Mononuclear cell (primary cell): Measurements from ENCODE around the gene KRT24. TPM values are rescaled to one million over a fixed set of nuclear protein-coding genes. Genes with fewer than 3 reads are reported as not detected.

Experiments used
- H3K27me3 ChIP-seq: 2 replicates; pipeline ENCODE4 v1.6.0; 2011; ENCODE audit warnings: low read length, control low read depth; ENCODE audit not compliant: insufficient read depth
- H3K4me1 ChIP-seq: 2 replicates; pipeline ENCODE4 v1.5.1; 2011; ENCODE audit warnings: mild to moderate bottlenecking, low read length, control low read depth; ENCODE audit not compliant: insufficient read depth
- H3K4me3 ChIP-seq: 2 replicates; pipeline ENCODE4 v1.5.1; 2011; ENCODE audit warnings: mild to moderate bottlenecking, low read length, moderate library complexity
- H3K9me3 ChIP-seq: 2 replicates; pipeline ENCODE4 v1.5.1; 2011; ENCODE audit warnings: low read depth, mild to moderate bottlenecking, control low read depth, low read length
- total RNA-seq: library from RNA; depleted of rRNA; stranded (reverse); fragments of >200 nt; gene quantifications from one replicate; pipeline ENCODE4 v1.2.3, GENCODE V29; 2012

KRT24 gene
- total RNA-seq, 1 donor: not detected

DNA sequence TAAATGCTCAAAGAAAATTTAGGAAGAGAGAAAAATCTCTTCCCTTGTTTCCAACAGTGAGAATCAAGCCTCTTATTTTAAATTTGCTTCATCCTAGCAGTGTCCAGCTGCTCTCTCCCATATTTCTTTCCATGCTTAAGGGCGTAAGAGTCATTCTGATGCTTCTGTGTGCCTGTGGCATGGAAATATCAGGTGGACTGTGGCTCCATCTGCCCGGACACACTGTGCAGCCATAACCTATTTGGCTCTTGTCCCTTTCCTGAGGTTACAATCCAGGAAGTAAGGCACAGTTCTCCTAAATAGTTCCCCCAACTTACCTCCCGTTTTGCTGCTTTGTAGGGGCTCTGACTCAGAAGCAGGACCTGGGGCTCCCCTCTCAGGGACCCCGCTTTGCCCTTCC, 32.3 kb downstream of the KRT24 start:
- Histone ChIP-seq H3K4me3 (no peak overlapping the region), H3K4me1 (no peaks in the 10 kb centered on the region), H3K27me3 (peaks cover 33% of the 10 kb centered on the region), H3K9me3 (no peaks in the 10 kb centered on the region)

- no peaks in the 10 kb centered on the region for H3K9me3 ChIP-seq
- H3K27me3 ChIP-seq: peaks cover 60% of the 10 kb centered on the region
- H3K4me1 ChIP-seq: no peaks in the 10 kb centered on the region
- H3K4me3 ChIP-seq: no peak overlapping the region
Observed at GRCh38 chr17:40666331-40666730, 37.2 kb downstream of the KRT24 start.

DNA sequence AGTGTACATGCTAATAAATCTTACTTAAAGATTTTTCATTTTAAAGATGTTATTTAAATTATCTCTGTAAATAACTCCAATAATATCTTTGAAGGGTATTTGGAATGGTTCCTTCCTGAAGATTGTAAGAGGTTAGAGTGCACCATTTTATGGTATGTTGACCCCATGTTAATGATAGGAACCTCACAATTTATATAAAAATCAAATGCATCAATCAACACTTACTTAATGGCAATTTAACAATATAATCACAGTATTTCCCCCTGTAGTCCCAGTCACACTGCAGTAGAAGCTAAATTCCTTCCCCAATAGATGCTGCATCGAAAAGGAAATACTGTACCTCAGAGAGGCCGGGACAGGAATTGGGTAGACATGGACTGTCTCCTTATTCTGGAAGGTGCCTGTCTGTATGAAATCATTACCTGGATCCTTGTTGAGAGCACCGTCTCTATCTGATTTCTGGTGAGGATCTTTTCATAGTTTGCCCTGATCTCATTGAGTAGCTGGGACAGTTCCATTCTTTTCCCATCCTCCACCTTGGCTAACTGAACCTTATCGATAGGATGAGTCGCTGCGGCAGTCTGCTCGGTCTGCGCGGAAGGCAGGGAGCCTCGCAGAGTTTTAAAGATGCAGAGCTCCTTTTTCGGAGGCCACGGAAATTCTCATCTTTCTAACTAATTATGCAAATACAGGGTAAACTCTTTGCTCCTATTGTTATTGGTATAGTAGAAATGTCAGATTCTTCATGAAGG, 38.8 kb downstream of the KRT24 start, which contains the start of gene KRT222:
Gene KRT222, minus strand, starts transcription at position 596 of the 752 bp plus-strand sequence. Its CDS starts 78 bp downstream, at position 518.
- H3K27me3 ChIP-seq: peaks cover 58% of the 10 kb centered on the region

GRCh38 chr17:40663252-40663651, 40.3 kb downstream of the KRT24 start:
- Histone ChIP-seq H3K27me3 (peaks cover 58% of the 10 kb centered on the region), H3K9me3 (no peaks in the 10 kb centered on the region), H3K4me3 (no peak overlapping the region), H3K4me1 (no peaks in the 10 kb centered on the region)

More for the DNA sequence above, 38.8 kb downstream of the KRT24 start, which contains the start of gene KRT222:
- Histone ChIP-seq H3K4me3 (no peak within 1 kb of the TSS), H3K4me1 (no peaks in the 10 kb centered on the region), H3K9me3 (no peaks in the 10 kb centered on the region)

- no peaks in the 10 kb centered on the region for H3K4me1 ChIP-seq
- no peaks in the 10 kb centered on the region for H3K9me3 ChIP-seq
- H3K27me3 ChIP-seq: peaks cover 35% of the 10 kb centered on the region
- H3K4me3 ChIP-seq: no peak overlapping the region
Observed at GRCh38 chr17:40659911-40660310, 43.6 kb downstream of the KRT24 start.

DNA sequence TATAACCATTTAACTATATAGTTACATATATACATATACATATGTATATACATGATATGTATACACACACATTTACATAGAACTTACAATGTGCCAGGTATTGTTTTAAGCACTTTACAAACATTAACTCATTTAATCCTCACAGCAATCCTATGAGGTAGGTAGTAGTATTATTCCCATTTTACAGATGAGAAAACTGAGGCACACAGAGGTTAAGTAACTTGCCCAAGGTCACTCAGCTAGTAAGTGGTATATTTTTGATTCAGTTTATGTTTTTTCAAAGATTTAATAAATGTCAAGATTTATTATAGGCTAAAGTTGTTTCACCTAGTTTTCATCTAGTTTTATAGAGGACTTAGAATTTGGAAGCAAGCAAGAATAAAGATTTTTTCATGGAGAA, 45.2 kb downstream of the KRT24 start:
- Histone ChIP-seq H3K9me3 (no peaks in the 10 kb centered on the region), H3K4me3 (no peak overlapping the region), H3K27me3 (peaks cover 23% of the 10 kb centered on the region), H3K4me1 (no peaks in the 10 kb centered on the region)

- peaks cover 3% of the 10 kb centered on the region for H3K27me3 ChIP-seq
- no peaks in the 10 kb centered on the region for H3K9me3 ChIP-seq
- peaks cover 14% of the 10 kb centered on the region for H3K4me1 ChIP-seq
- H3K4me3 ChIP-seq: no peak overlapping the region
Observed at GRCh38 chr17:40651939-40652338, 51.6 kb downstream of the KRT24 start.

DNA sequence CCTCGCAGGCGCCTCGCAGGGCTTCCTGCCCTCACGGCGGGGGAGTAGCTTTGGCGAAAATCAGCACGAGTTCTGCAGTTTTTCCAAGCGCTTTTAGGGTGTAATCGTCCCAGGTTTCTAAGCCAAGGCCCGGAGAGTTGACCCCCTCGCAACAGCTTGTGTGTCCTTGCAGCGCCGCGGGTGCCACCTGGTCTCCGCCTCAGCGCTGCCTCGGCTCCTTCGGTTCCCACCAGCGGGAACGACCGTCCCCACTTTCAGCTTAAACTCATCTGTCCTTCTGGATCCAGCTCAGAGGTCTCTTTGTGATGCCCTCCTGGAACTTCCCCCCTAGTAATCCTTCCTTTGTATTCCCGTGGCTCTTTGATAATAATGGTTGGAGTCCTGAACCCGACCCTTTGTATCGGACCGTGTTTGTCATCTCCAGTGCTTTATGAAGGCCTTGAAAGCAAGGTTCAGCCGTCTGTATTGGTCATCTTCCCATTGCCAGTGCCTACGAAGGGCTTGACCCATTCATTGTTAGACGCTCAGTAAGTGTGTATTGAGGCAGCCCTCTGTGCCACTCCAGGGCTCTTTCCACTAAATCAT, 55.1 kb downstream of the KRT24 start:
- Histone ChIP-seq H3K9me3 (no peaks in the 10 kb centered on the region), H3K4me1 (peaks cover 20% of the 10 kb centered on the region), H3K27me3 (no peaks in the 10 kb centered on the region), H3K4me3 (peak overlapping the region; percentile 97)

Other genes starting within 250 kb of the KRT24 start
- 0.21 TPM for gene TNS4, start 202.1 kb downstream of the KRT24 start, total RNA-seq
- 131 TPM for gene CCR7, start 138.3 kb downstream of the KRT24 start, total RNA-seq
- 103 TPM for gene SMARCE1, start 55.9 kb downstream of the KRT24 start, total RNA-seq
- gene KRT222, start 38.6 kb downstream of the KRT24 start, total RNA-seq: not detected
- not detected for gene KRT25, start 51.6 kb upstream of the KRT24 start, total RNA-seq
- not detected for gene KRT26, start 68.4 kb upstream of the KRT24 start, total RNA-seq
- gene KRT27, start 78.8 kb upstream of the KRT24 start, total RNA-seq: not detected
- gene KRT28, start 96.2 kb upstream of the KRT24 start, total RNA-seq: not detected
- 4.3 TPM for gene KRT10, start 118.9 kb upstream of the KRT24 start, total RNA-seq
- not detected for gene KRT12, start 163.5 kb upstream of the KRT24 start, total RNA-seq
- gene KRT20, start 181.5 kb upstream of the KRT24 start, total RNA-seq: not detected
- 0.52 TPM for gene KRT23, start 233.9 kb upstream of the KRT24 start, total RNA-seq